Brain pericyte (primary cell): ENCODE results near the gene SON.
"Not testable (repeated sequence)": the region's sequence is repeated elsewhere in the genome, so short reads cannot be mapped to it uniquely, and the experiment has no call there.

Source experiments
- DNase-seq: peaks from one replicate; pipeline ENCODE4 v3.0.0-alpha.2; 2012; ENCODE audit warnings: low read depth, low spot score

The SON gene

GRCh38 chr21:33542640-33543504, at the start of gene SON:
TSS of gene SON (plus strand) at chr21:33543038. CDS start at chr21:33543093, 55 bp downstream.
- DNase-seq, result peak; percentile 97

- no peak for DNase-seq
Measured at GRCh38 chr21:33493756-33494155, 49.1 kb upstream of the SON start.

- no peak for DNase-seq
Measured at GRCh38 chr21:33495743-33496142, 47.1 kb upstream of the SON start.

GRCh38 chr21:33496345-33496744, 46.5 kb upstream of the SON start:
- no peak for DNase-seq

- no peak for DNase-seq
Measured at GRCh38 chr21:33505833-33506232, 37.0 kb upstream of the SON start.

- not testable (repeated sequence) for DNase-seq
Measured at GRCh38 chr21:33507003-33507402, 35.8 kb upstream of the SON start.

GRCh38 chr21:33510826-33511225, 32.0 kb upstream of the SON start:
- DNase-seq, result no peak

GRCh38 chr21:33511639-33512038, 31.2 kb upstream of the SON start:
- DNase-seq, result no peak

GRCh38 chr21:33512481-33512880, 30.4 kb upstream of the SON start:
- DNase-seq, result no peak

GRCh38 chr21:33514229-33514628, 28.6 kb upstream of the SON start:
- DNase-seq, result no peak

GRCh38 chr21:33518899-33519298, 23.9 kb upstream of the SON start:
- DNase-seq, result no peak

GRCh38 chr21:33522297-33522952, 20.4 kb upstream of the SON start:
- DNase-seq, result no peak

GRCh38 chr21:33522953-33523349, 19.9 kb upstream of the SON start:
- no peak for DNase-seq

- no peak for DNase-seq
Measured at GRCh38 chr21:33531007-33531406, 11.8 kb upstream of the SON start.

- no peak for DNase-seq
Measured at GRCh38 chr21:33537212-33537611, 5.6 kb upstream of the SON start.

- no peak for DNase-seq
Measured at GRCh38 chr21:33539616-33540015, 3.2 kb upstream of the SON start.

- DNase-seq, result no peak
Measured at GRCh38 chr21:33540711-33541104, 2.1 kb upstream of the SON start.

GRCh38 chr21:33541105-33541711, 1.6 kb upstream of the SON start:
- DNase-seq, result no peak

GRCh38 chr21:33541756-33542639, 840 bp upstream of the SON start, which contains the start of gene GART:
TSS of gene GART (minus strand) at chr21:33542117. CDS start at chr21:33539315, 2,802 bp downstream.
- DNase-seq, result peak; percentile 32

- no peak for DNase-seq
Measured at GRCh38 chr21:33543505-33544129, 779 bp downstream of the SON start.
